ENCODE data around the gene CACNA1I.

- TF ChIP-seq, protein P1, sequence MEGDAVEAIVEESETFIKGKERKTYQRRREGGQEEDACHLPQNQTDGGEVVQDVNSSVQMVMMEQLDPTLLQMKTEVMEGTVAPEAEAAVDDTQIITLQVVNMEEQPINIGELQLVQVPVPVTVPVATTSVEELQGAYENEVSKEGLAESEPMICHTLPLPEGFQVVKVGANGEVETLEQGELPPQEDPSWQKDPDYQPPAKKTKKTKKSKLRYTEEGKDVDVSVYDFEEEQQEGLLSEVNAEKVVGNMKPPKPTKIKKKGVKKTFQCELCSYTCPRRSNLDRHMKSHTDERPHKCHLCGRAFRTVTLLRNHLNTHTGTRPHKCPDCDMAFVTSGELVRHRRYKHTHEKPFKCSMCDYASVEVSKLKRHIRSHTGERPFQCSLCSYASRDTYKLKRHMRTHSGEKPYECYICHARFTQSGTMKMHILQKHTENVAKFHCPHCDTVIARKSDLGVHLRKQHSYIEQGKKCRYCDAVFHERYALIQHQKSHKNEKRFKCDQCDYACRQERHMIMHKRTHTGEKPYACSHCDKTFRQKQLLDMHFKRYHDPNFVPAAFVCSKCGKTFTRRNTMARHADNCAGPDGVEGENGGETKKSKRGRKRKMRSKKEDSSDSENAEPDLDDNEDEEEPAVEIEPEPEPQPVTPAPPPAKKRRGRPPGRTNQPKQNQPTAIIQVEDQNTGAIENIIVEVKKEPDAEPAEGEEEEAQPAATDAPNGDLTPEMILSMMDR (IDR thresholded peaks at IDR 0.05), result no peak
- TF ChIP-seq EZH2phosphoT487 (IDR thresholded peaks at IDR 0.05), result no peak
- TF ChIP-seq EZH2 (IDR thresholded peaks at IDR 0.05), result no peak
Measured at GRCh38 chr22:39620924-39621690, 50.6 kb downstream of the CACNA1I start.
